Gastroesophageal sphincter (tissue), 3 donors: ENCODE measurements around the gene GPR68.

Experiments
- CTCF ChIP-seq, 4 experiments: fragments of 200-600 bp in 2 of 4; fragments of 450-650 bp in 2 of 4; sonication (generic) in 1 of 4; IDR thresholded peaks; one replicate each; pipeline ENCODE4 v1.5.1; 2017 to 2019; ENCODE audit warnings: antibody characterized with exemption in 4 of 4, mild to moderate bottlenecking in 2 of 4, moderate library complexity in 2 of 4
- POLR2A ChIP-seq, 2 donors: fragments of 450-650 bp; IDR thresholded peaks; one replicate each; pipeline ENCODE4 v1.6.1; 2017; ENCODE audit warnings: antibody characterized with exemption in 2 of 2, mild to moderate bottlenecking in 2 of 2, moderate library complexity in 1 of 2
- POLR2AphosphoS5 ChIP-seq: sonication (generic); formaldehyde crosslinking; IDR thresholded peaks from one replicate; pipeline ENCODE4 v1.6.1; 2017; ENCODE audit warnings: antibody characterized with exemption

DNA sequence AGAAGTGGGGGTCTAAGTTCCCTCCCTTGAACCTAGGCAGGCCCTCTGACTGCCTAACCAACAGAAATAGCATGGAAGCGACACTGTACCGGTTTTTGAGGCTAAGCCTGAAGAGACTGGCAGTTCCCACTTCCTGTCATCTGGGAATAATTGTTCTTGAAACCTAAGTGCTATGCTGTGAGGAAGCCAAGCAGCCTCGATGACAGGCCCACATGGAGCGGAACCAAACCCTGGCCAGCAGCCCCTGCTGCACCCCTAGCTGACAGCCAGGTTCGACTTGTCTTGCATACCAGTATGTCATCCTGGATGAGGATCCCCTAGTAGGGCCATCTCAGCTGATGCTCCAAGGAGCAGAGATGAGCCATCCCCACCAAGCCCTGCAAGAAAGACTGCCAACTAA lies 6.4 kb upstream of the GPR68 start:
- TF ChIP-seq CTCF (IDR thresholded peaks at IDR 0.05) (no peak), POLR2A (IDR thresholded peaks at IDR 0.05) (no peak), POLR2AphosphoS5 (no peak)
